CD4-positive, alpha-beta T cell (primary cell): ENCODE data around the gene MYO3B. TPM values are rescaled to one million over a fixed set of nuclear protein-coding genes. Genes with fewer than 3 reads are reported as not detected.
"Not testable (repeated sequence)": the region's sequence is repeated elsewhere in the genome, so short reads cannot be mapped to it uniquely, and the experiment has no call there.

Source experiments
- ATAC-seq: fragments of 200-7000 bp; cut with Tn5 transposase; one replicate; pipeline ENCODE4 v1.10.0; 2022; ENCODE audit warnings: mild to moderate bottlenecking; ENCODE audit not compliant: poor library complexity
- CTCF ChIA-PET: fragments of 350-600 bp; sonication (Branson Sonifier 250); formaldehyde crosslinking; loops from one replicate; lab custom pipeline; 2021; ENCODE audit warnings: antibody characterized with exemption, inconsistent platforms; lab: Charles Lee
- POLR2A ChIA-PET: fragments of 350-600 bp; sonication (Branson Sonifier 250); formaldehyde crosslinking; loops from one replicate; lab custom pipeline; 2021; ENCODE audit warnings: antibody characterized with exemption, inconsistent platforms; lab: Charles Lee
- DNase-seq, 14 experiments: peaks; one replicate each; pipeline ENCODE4 v3.0.0-alpha.2; 2013 to 2020; ENCODE audit warnings: mixed read lengths in 2 of 14
- H3K27ac ChIP-seq, 2 donors: one replicate each; pipeline versions ENCODE4 v1.5.1 to v1.7.0; 2013; ENCODE audit warnings: low read length in 2 of 2, low read depth in 1 of 2, mild to moderate bottlenecking in 1 of 2
- H3K27me3 ChIP-seq, 2 experiments: 1 replicate in 1 of 2; 2 replicates in 1 of 2; pipeline versions ENCODE4 v1.6.1 to v1.7.0; 2013; ENCODE audit warnings: low read length in 2 of 2, control low read depth in 1 of 2, mild to moderate bottlenecking in 1 of 2, moderate library complexity in 1 of 2; ENCODE audit not compliant: insufficient read depth in 2 of 2, control insufficient read depth in 1 of 2
- H3K36me3 ChIP-seq: one replicate; pipeline ENCODE4 v1.6.1; 2013; ENCODE audit warnings: low read length, control low read depth; ENCODE audit not compliant: insufficient read depth
- H3K4me1 ChIP-seq: one replicate; pipeline ENCODE4 v1.6.1; 2013; ENCODE audit warnings: low read length, control low read depth; ENCODE audit not compliant: insufficient read depth
- H3K4me3 ChIP-seq: one replicate; pipeline ENCODE4 v1.5.1; 2013; ENCODE audit warnings: mild to moderate bottlenecking, low read length, moderate library complexity
- H3K9me3 ChIP-seq, 2 experiments: 1 replicate in 1 of 2; 2 replicates in 1 of 2; pipeline versions ENCODE4 v1.6.1 to v1.7.0; 2013; ENCODE audit warnings: low read length in 2 of 2, mild to moderate bottlenecking in 2 of 2, control low read depth in 1 of 2, moderate library complexity in 1 of 2; ENCODE audit not compliant: control insufficient read depth in 1 of 2, insufficient read depth in 1 of 2
- H3K27ac Mint-ChIP-seq: one replicate; pipeline ENCODE4 v1.8.0; 2020; ENCODE audit warnings: mixed read lengths
- H3K27me3 Mint-ChIP-seq: one replicate; pipeline ENCODE4 v1.8.0; 2021; ENCODE audit warnings: mixed read lengths
- H3K36me3 Mint-ChIP-seq: one replicate; pipeline ENCODE4 v1.8.0; 2021; ENCODE audit warnings: low read depth, mixed read lengths
- H3K4me1 Mint-ChIP-seq: one replicate; pipeline ENCODE4 v1.8.0; 2021; ENCODE audit warnings: low read depth, mixed read lengths
- H3K4me3 Mint-ChIP-seq: one replicate; pipeline ENCODE4 v1.8.0; 2020; ENCODE audit warnings: mild to moderate bottlenecking, mixed read lengths
- H3K9me3 Mint-ChIP-seq: one replicate; pipeline ENCODE4 v1.8.0; 2020; ENCODE audit warnings: mixed read lengths
- CTCF ChIP-seq: fragments of 200-600 bp; IDR thresholded peaks from one replicate; pipeline ENCODE4 v1.8.0; 2022; ENCODE audit warnings: antibody characterized with exemption, mild to moderate bottlenecking
- intact Hi-C, 2 experiments: fragments of 100-400 bp; cut with DNase I in 1 of 2; cut with micrococcal nuclease in 1 of 2; formaldehyde crosslinking; loops; one replicate each; pipeline versions ENCODE4 v1.15.1 to v1.9.0; 2023 to 2025; cut with DNase I, micrococcal nuclease
- total RNA-seq, 174 experiments: library from RNA in 2 of 174; stranded (reverse) in 2 of 174; gene quantifications; one replicate each; pipeline ENCODE4 v1.2.3 and lab custom pipeline; 2021 to 2026

The MYO3B gene
- total RNA-seq, 2 experiments from 2014 or later, result not detected

- H3K4me3 Mint-ChIP-seq, result no peak overlapping the region
- H3K4me1 Mint-ChIP-seq, result no peaks in the 10 kb centered on the region
- Histone ChIP-seq H3K27ac (no peak overlapping the region), H3K4me3 (no peak overlapping the region), H3K36me3 (no peaks in the 10 kb centered on the region), H3K27me3 (peaks cover 0 to 3% of the 10 kb centered on the region in 2 experiments), H3K4me1 (no peaks in the 10 kb centered on the region), H3K9me3 (no peaks in the 10 kb centered on the region)
- DNase-seq, result no peak
- POLR2A ChIA-PET, result no interaction called here
- peaks cover 13% of the 10 kb centered on the region for H3K27me3 Mint-ChIP-seq
- no peak for TF ChIP-seq CTCF
- no peak for ATAC-seq
- intact Hi-C loops, result no loop called here
- CTCF ChIA-PET, result no interaction called here
- no peak overlapping the region for H3K27ac Mint-ChIP-seq
- H3K9me3 Mint-ChIP-seq, result peaks cover 2% of the 10 kb centered on the region
- no peaks in the 10 kb centered on the region for H3K36me3 Mint-ChIP-seq
Measured at GRCh38 chr2:170208967-170209366, 31.0 kb downstream of the MYO3B start.

GRCh38 chr2:170212625-170213280 lies 34.8 kb downstream of the MYO3B start:
- Mint-ChIP-seq H3K4me1 (no peaks in the 10 kb centered on the region), H3K9me3 (peaks cover 2% of the 10 kb centered on the region), H3K36me3 (no peaks in the 10 kb centered on the region), H3K27me3 (peaks cover 3% of the 10 kb centered on the region), H3K4me3 (no peak overlapping the region), H3K27ac (no peak overlapping the region)
- Histone ChIP-seq H3K27ac (no peak overlapping the region), H3K4me3 (no peak overlapping the region), H3K4me1 (no peaks in the 10 kb centered on the region), H3K36me3 (no peaks in the 10 kb centered on the region), H3K27me3 (peaks cover 0 to 3% of the 10 kb centered on the region in 2 experiments), H3K9me3 (no peaks in the 10 kb centered on the region)
- no peak for ATAC-seq
- no peak for DNase-seq
- ChIA-PET CTCF (no interaction called here), POLR2A (no interaction called here)
- intact Hi-C loops, result no loop called here
- no peak for TF ChIP-seq CTCF

GRCh38 chr2:170213281-170213625 lies 35.3 kb downstream of the MYO3B start:
- H3K27ac Mint-ChIP-seq, H3K9me3 ChIP-seq, H3K27me3 Mint-ChIP-seq, H3K4me1 Mint-ChIP-seq, intact Hi-C loops, H3K4me3 Mint-ChIP-seq, CTCF ChIA-PET, H3K27ac ChIP-seq, DNase-seq, H3K27me3 ChIP-seq, ATAC-seq, H3K36me3 Mint-ChIP-seq, H3K4me3 ChIP-seq, POLR2A ChIA-PET, H3K9me3 Mint-ChIP-seq, H3K36me3 ChIP-seq, H3K4me1 ChIP-seq: not testable (repeated sequence)

- H3K36me3 Mint-ChIP-seq, result no peaks in the 10 kb centered on the region
- ATAC-seq, result no peak
- no peaks in the 10 kb centered on the region for H3K4me1 ChIP-seq
- no peaks in the 10 kb centered on the region for H3K4me1 Mint-ChIP-seq
- H3K27ac ChIP-seq, result no peak overlapping the region
- H3K9me3 Mint-ChIP-seq, result peaks cover 2% of the 10 kb centered on the region
- intact Hi-C loops, result no loop called here
- no peak for DNase-seq
- no peaks in the 10 kb centered on the region for H3K9me3 ChIP-seq
- no peaks in the 10 kb centered on the region for H3K27me3 Mint-ChIP-seq
- CTCF ChIA-PET, result no interaction called here
- POLR2A ChIA-PET, result no interaction called here
- TF ChIP-seq CTCF, result no peak
- no peak overlapping the region for H3K27ac Mint-ChIP-seq
- no peaks in the 10 kb centered on the region for H3K36me3 ChIP-seq
- peaks cover 0 to 3% of the 10 kb centered on the region in 2 experiments for H3K27me3 ChIP-seq
- H3K4me3 Mint-ChIP-seq, result no peak overlapping the region
- no peak overlapping the region for H3K4me3 ChIP-seq
Measured at GRCh38 chr2:170213651-170214050, 35.7 kb downstream of the MYO3B start.
